Mesothelial cell of epicardium (in vitro differentiated cells): ENCODE measurements around the gene CEP192. TPM values are rescaled to one million over a fixed set of nuclear protein-coding genes. Genes with fewer than 3 reads are reported as not detected.

Source experiments
- DNase-seq, 2 experiments: peaks; one replicate each; pipeline ENCODE4 v3.0.0; 2021; ENCODE audit warnings: low spot score in 2 of 2; ENCODE audit not compliant: unreplicated experiment in 2 of 2
- H3K27ac Mint-ChIP-seq: 2 replicates; pipeline ENCODE4 v1.8.0; 2021; ENCODE audit warnings: mixed read lengths
- H3K27me3 Mint-ChIP-seq: 2 replicates; pipeline ENCODE4 v1.8.0; 2021; ENCODE audit warnings: low read depth, mixed read lengths
- H3K36me3 Mint-ChIP-seq: 2 replicates; pipeline ENCODE4 v1.8.0; 2021; ENCODE audit warnings: mixed read lengths
- H3K4me1 Mint-ChIP-seq: 2 replicates; pipeline ENCODE4 v1.8.0; 2021; ENCODE audit warnings: mixed read lengths
- H3K4me3 Mint-ChIP-seq: 2 replicates; pipeline ENCODE4 v1.8.0; 2021; ENCODE audit warnings: mild to moderate bottlenecking, moderate library complexity, mixed read lengths
- H3K9me3 Mint-ChIP-seq: 2 replicates; pipeline ENCODE4 v1.8.0; 2021; ENCODE audit warnings: mixed read lengths
- CTCF ChIP-seq: fragments of 200-600 bp; sonication (generic); IDR thresholded peaks from one replicate; pipeline ENCODE4 v1.5.0; 2021; ENCODE audit warnings: antibody characterized with exemption; ENCODE audit not compliant: unreplicated experiment
- total RNA-seq: library from RNA; stranded (reverse); gene quantifications from 3 replicates; pipeline ENCODE4 v1.2.1, GENCODE V29; 2021

Gene CEP192
- total RNA-seq, 1 donor from 2014 or later: 34.6 TPM

GRCh38 chr18:12963069-12963468 is 28.1 kb upstream of the CEP192 start:
- no peak for TF ChIP-seq CTCF
- Mint-ChIP-seq H3K36me3 (peaks cover 39% of the 10 kb centered on the region), H3K9me3 (peaks cover 7% of the 10 kb centered on the region), H3K27me3 (no peaks in the 10 kb centered on the region), H3K4me1 (peaks cover 19% of the 10 kb centered on the region), H3K27ac (no peak overlapping the region), H3K4me3 (no peak overlapping the region)
- DNase-seq: no peak

GRCh38 chr18:12968115-12968514 is 23.0 kb upstream of the CEP192 start:
- Mint-ChIP-seq H3K4me3 (no peak overlapping the region), H3K27ac (peak overlapping the region; percentile 44), H3K9me3 (no peaks in the 10 kb centered on the region), H3K36me3 (peaks cover 44% of the 10 kb centered on the region), H3K27me3 (no peaks in the 10 kb centered on the region), H3K4me1 (no peaks in the 10 kb centered on the region)
- TF ChIP-seq CTCF: no peak
- no peak for DNase-seq

GRCh38 chr18:12968619-12969018 is 22.5 kb upstream of the CEP192 start:
- TF ChIP-seq CTCF: no peak
- peaks cover 41% of the 10 kb centered on the region for H3K36me3 Mint-ChIP-seq
- no peak for DNase-seq

GRCh38 chr18:12973562-12974213 is 17.5 kb upstream of the CEP192 start:
- TF ChIP-seq CTCF: no peak
- H3K36me3 Mint-ChIP-seq: peaks cover 48% of the 10 kb centered on the region
- H3K4me3 Mint-ChIP-seq: no peak overlapping the region
- H3K27ac Mint-ChIP-seq: no peak overlapping the region
- no peak for DNase-seq
- H3K9me3 Mint-ChIP-seq: peaks cover 4% of the 10 kb centered on the region
- no peaks in the 10 kb centered on the region for H3K27me3 Mint-ChIP-seq
- H3K4me1 Mint-ChIP-seq: no peaks in the 10 kb centered on the region

More at GRCh38 chr18:12968619-12969018, 22.5 kb upstream of the CEP192 start:
- peak overlapping the region; percentile 44 for H3K27ac Mint-ChIP-seq
- H3K27me3 Mint-ChIP-seq: no peaks in the 10 kb centered on the region
- H3K9me3 Mint-ChIP-seq: no peaks in the 10 kb centered on the region
- no peaks in the 10 kb centered on the region for H3K4me1 Mint-ChIP-seq
- no peak overlapping the region for H3K4me3 Mint-ChIP-seq

- TF ChIP-seq CTCF: no peak
- no peak overlapping the region for H3K27ac Mint-ChIP-seq
Measured at GRCh38 chr18:12975488-12975887, 15.7 kb upstream of the CEP192 start.

More at GRCh38 chr18:12975488-12975887, 15.7 kb upstream of the CEP192 start:
- H3K4me3 Mint-ChIP-seq: no peak overlapping the region
- H3K9me3 Mint-ChIP-seq: peaks cover 6% of the 10 kb centered on the region
- DNase-seq: no peak
- no peaks in the 10 kb centered on the region for H3K27me3 Mint-ChIP-seq
- H3K4me1 Mint-ChIP-seq: no peaks in the 10 kb centered on the region
- peaks cover 46% of the 10 kb centered on the region for H3K36me3 Mint-ChIP-seq
